ENCODE results near the gene MAN1B1. TPM values are rescaled to one million over a fixed set of nuclear protein-coding genes. Genes with fewer than 3 reads are reported as not detected.

MAN1B1 gene
- total RNA-seq, 4 donors from 2014 or later, result 26.1 to 30.2 (median 29.3) TPM

DNA sequence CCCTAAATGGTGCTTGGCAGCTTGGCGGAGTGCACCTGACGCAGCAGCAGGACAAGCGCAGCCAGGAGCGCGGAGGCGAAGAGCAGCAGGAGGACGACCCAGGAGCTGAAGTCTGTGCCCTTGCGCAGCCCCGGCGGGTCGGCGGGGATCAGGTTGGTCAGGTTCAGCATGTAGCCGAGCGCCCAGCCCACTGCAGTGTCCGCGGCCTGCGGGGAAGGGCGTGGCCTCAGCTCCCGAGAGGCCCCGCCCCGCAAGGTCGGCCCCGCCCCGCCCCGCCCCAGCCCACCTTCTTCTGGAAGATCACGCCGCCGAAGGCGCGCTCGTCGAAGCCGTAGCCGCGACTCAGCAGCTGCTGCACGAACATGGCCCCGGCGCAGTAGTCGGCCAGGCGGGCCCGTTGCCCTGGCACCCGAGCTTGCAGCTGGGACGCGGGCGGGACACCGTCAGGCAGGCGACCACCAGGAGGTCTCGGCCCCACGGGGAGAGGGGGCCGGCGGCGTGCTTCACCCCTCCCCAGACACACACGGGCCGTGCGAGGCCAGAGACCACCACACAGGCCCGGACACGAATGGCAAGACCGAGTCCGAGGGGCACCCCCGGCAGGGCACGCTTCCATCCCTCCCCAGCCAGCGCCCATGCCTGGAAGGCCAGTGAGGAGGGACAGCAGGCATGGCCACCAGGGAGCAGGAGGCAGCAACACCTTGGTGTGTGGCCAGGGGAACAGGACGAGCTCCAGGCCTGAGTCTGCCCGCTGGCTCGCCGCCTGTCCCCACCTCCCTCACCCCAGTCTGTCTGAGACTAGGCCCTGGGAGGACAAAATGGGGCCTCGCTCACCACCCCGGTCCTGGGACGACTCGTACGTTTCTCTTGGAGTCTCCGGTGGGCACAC lies 37.9 kb upstream of the MAN1B1 start:
- H3K27ac ChIP-seq, result no peak overlapping the region
- no peak for ATAC-seq
- no peaks in the 10 kb centered on the region for H3K36me3 ChIP-seq
- 73% methylated on average over 7 of the region's 72 CpGs; no CpG with 5 or more reads in 1 of the 2 donors for WGBS, 2 donors (ENCODE audit: low coverage in 1 of 2)
- TF ChIP-seq EP300 (IDR thresholded peaks at IDR 0.05) (no peak), POLR2AphosphoS5 (IDR thresholded peaks at IDR 0.05) (no peak), POLR2A (IDR thresholded peaks at IDR 0.05) (no peak)
- TF ChIP-seq, protein P1, sequence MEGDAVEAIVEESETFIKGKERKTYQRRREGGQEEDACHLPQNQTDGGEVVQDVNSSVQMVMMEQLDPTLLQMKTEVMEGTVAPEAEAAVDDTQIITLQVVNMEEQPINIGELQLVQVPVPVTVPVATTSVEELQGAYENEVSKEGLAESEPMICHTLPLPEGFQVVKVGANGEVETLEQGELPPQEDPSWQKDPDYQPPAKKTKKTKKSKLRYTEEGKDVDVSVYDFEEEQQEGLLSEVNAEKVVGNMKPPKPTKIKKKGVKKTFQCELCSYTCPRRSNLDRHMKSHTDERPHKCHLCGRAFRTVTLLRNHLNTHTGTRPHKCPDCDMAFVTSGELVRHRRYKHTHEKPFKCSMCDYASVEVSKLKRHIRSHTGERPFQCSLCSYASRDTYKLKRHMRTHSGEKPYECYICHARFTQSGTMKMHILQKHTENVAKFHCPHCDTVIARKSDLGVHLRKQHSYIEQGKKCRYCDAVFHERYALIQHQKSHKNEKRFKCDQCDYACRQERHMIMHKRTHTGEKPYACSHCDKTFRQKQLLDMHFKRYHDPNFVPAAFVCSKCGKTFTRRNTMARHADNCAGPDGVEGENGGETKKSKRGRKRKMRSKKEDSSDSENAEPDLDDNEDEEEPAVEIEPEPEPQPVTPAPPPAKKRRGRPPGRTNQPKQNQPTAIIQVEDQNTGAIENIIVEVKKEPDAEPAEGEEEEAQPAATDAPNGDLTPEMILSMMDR (IDR thresholded peaks at IDR 0.05), result no peak
- H3K4me3 ChIP-seq, result no peak overlapping the region
- no peaks in the 10 kb centered on the region for H3K9me3 ChIP-seq
- H3K4me1 ChIP-seq, result peaks cover 0 to 57% (median 22%) of the 10 kb centered on the region in 3 donors
- peaks cover 73% of the 10 kb centered on the region for H3K27me3 ChIP-seq

- no peaks in the 10 kb centered on the region for H3K9me3 ChIP-seq
- no peak overlapping the region for H3K27ac ChIP-seq
- H3K4me3 ChIP-seq, result no peak overlapping the region
- ATAC-seq, result no peak
- peaks cover 82% of the 10 kb centered on the region for H3K27me3 ChIP-seq
- WGBS, 2 donors (ENCODE audit: low coverage in 1 of 2), result 60 to 75% methylated on average over 5 to 10 of the region's 38 CpGs
- peaks cover 0 to 57% (median 24%) of the 10 kb centered on the region in 3 donors for H3K4me1 ChIP-seq
- no peak for TF ChIP-seq EP300 (IDR thresholded peaks at IDR 0.05)
- TF ChIP-seq, protein P1 (IDR thresholded peaks at IDR 0.05), result peak in 3 of 4 experiments; percentile 40 to 60 (median 57)
- H3K36me3 ChIP-seq, result no peaks in the 10 kb centered on the region
These were observed 37.0 kb upstream of the MAN1B1 start for GRCh38 chr9:137049544-137050449.

DNA sequence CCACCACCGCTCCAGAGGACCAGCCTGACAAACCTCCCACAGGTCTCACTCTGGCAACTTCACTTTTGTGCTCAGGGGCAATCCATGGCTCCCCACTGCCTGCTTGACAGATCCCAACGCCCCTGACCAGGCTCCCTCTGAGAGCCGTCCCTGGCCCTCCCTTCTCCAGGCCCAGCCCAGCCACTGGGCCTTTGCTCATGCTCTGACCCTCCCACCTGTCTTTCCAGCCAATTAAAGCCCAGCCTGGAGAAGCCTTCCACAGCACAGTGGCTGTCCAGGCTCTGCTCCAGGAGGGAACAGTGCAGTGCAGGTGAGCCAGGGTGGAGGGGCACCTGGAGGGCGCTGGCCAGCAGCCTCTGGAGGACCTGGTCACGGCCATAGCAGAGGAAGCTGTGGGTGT lies 36.2 kb upstream of the MAN1B1 start:
- no peak overlapping the region for H3K27ac ChIP-seq
- no peaks in the 10 kb centered on the region for H3K9me3 ChIP-seq
- H3K4me3 ChIP-seq, result no peak overlapping the region
- WGBS, 2 donors (ENCODE audit: low coverage in 1 of 2), result 69% methylated on average over 2 of the region's 5 CpGs; no CpG with 5 or more reads in 1 of the 2 donors
- ATAC-seq, result no peak
- no peaks in the 10 kb centered on the region for H3K36me3 ChIP-seq
- peaks cover 0 to 57% (median 27%) of the 10 kb centered on the region in 3 donors for H3K4me1 ChIP-seq
- peaks cover 84% of the 10 kb centered on the region for H3K27me3 ChIP-seq
- no peak for TF ChIP-seq POLR2A (IDR thresholded peaks at IDR 0.05)
- TF ChIP-seq, protein P1 (IDR thresholded peaks at IDR 0.05), result no peak
- no peak for TF ChIP-seq POLR2AphosphoS5 (IDR thresholded peaks at IDR 0.05)
- no peak for TF ChIP-seq EP300 (IDR thresholded peaks at IDR 0.05)

DNA sequence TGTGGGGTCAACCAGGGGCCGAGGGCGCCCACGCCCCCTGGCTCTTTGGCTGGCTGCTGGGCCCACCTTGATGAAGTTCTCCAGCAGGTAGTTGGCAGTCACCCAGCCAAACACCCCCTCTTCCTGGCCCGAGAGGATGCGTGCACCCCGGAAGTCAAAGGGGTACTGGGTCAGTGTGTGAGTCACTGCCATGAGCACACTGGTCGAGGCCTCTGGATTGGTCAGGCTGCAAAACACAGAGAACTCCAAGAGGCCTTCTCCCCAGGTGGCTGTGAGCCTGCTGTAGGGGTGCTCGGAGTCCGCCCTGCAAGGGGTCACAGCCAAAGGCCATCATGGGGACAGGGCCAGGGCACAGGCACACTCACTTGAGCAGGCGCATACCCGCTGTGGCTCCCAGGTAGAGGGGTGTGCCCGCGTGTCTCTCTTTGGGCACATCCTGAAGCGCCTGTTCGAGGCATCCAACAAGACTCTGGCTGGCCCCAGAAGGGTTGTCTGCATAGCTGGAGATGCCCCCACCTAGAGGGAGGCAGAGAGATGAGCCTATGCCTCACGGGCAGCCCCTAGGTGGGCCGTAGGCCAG lies 35.5 kb upstream of the MAN1B1 start:
- TF ChIP-seq EP300 (IDR thresholded peaks at IDR 0.05) (no peak), POLR2A (IDR thresholded peaks at IDR 0.05) (no peak), POLR2AphosphoS5 (IDR thresholded peaks at IDR 0.05) (no peak)
- TF ChIP-seq, protein P1 (IDR thresholded peaks at IDR 0.05), result no peak
- H3K27me3 ChIP-seq, result peaks cover 84% of the 10 kb centered on the region
- WGBS, 2 donors (ENCODE audit: low coverage in 1 of 2), result 100% methylated on average over 1 of the region's 17 CpGs; no CpG with 5 or more reads in 1 of the 2 donors
- no peaks in the 10 kb centered on the region for H3K9me3 ChIP-seq
- H3K36me3 ChIP-seq, result no peaks in the 10 kb centered on the region
- ATAC-seq, result no peak
- no peak overlapping the region for H3K27ac ChIP-seq
- H3K4me1 ChIP-seq, result peaks cover 0 to 59% (median 33%) of the 10 kb centered on the region in 3 donors
- H3K4me3 ChIP-seq, result no peak overlapping the region
